Endothelial cell (in vitro differentiated cells): ENCODE results near the gene SNX1. TPM values are rescaled to one million over a fixed set of nuclear protein-coding genes. Genes with fewer than 3 reads are reported as not detected.
"Not testable (repeated sequence)": the region's sequence is repeated elsewhere in the genome, so short reads cannot be mapped to it uniquely, and the experiment has no call there.

Experiments used
- DNase-seq: peaks from one replicate; pipeline ENCODE4 v3.0.0; 2021; ENCODE audit warnings: low spot score
- H3K27ac Mint-ChIP-seq: one replicate; pipeline ENCODE4 v1.8.0; 2021; ENCODE audit warnings: mixed read lengths, inconsistent platforms; ENCODE audit not compliant: unreplicated experiment
- H3K27me3 Mint-ChIP-seq: one replicate; pipeline ENCODE4 v1.8.0; 2021; ENCODE audit warnings: mild to moderate bottlenecking, moderate library complexity, mixed read lengths, inconsistent platforms; ENCODE audit not compliant: unreplicated experiment
- H3K36me3 Mint-ChIP-seq: one replicate; pipeline ENCODE4 v1.8.0; 2021; ENCODE audit warnings: mild to moderate bottlenecking, low read depth, mixed read lengths, inconsistent platforms; ENCODE audit not compliant: unreplicated experiment
- H3K4me1 Mint-ChIP-seq: one replicate; pipeline ENCODE4 v1.8.0; 2021; ENCODE audit warnings: mild to moderate bottlenecking, mixed read lengths, inconsistent platforms; ENCODE audit not compliant: unreplicated experiment
- H3K4me3 Mint-ChIP-seq: one replicate; pipeline ENCODE4 v1.8.0; 2021; ENCODE audit warnings: mild to moderate bottlenecking, mixed read lengths, inconsistent platforms; ENCODE audit not compliant: unreplicated experiment
- H3K9me3 Mint-ChIP-seq: one replicate; pipeline ENCODE4 v1.8.0; 2021; ENCODE audit warnings: mixed read lengths, inconsistent platforms; ENCODE audit not compliant: unreplicated experiment
- total RNA-seq: library from RNA; stranded (reverse); fragmentation: NEBNext Ultra II Directional; extraction: Animal tissue kit (Norgen Biotek cat#: 25700); gene quantifications from one replicate; pipeline ENCODE4 v1.2.1, GENCODE V29; 2021; ENCODE audit not compliant: unreplicated experiment
- TF ChIP-seq, protein P1 (sequence below): fragments of 200-600 bp; sonication (generic); IDR thresholded peaks from one replicate; pipeline ENCODE4 v1.5.0; 2021; ENCODE audit warnings: antibody characterized with exemption; ENCODE audit not compliant: unreplicated experiment

The SNX1 gene
- total RNA-seq, 1 donor from 2014 or later: 128 TPM

- Mint-ChIP-seq H3K27ac (no peak overlapping the region), H3K9me3 (no peaks in the 10 kb centered on the region), H3K36me3 (peaks cover 8% of the 10 kb centered on the region)
Measured at GRCh38 chr15:64070965-64071851, 24.6 kb upstream of the SNX1 start.

GRCh38 chr15:64071931-64072765 is 23.6 kb upstream of the SNX1 start:
- Mint-ChIP-seq H3K9me3 (no peaks in the 10 kb centered on the region), H3K4me1 (no peaks in the 10 kb centered on the region), H3K27ac (no peak overlapping the region), H3K4me3 (no peak overlapping the region), H3K27me3 (no peaks in the 10 kb centered on the region), H3K36me3 (peaks cover 8% of the 10 kb centered on the region)
- DNase-seq: no peak
- TF ChIP-seq, protein P1, sequence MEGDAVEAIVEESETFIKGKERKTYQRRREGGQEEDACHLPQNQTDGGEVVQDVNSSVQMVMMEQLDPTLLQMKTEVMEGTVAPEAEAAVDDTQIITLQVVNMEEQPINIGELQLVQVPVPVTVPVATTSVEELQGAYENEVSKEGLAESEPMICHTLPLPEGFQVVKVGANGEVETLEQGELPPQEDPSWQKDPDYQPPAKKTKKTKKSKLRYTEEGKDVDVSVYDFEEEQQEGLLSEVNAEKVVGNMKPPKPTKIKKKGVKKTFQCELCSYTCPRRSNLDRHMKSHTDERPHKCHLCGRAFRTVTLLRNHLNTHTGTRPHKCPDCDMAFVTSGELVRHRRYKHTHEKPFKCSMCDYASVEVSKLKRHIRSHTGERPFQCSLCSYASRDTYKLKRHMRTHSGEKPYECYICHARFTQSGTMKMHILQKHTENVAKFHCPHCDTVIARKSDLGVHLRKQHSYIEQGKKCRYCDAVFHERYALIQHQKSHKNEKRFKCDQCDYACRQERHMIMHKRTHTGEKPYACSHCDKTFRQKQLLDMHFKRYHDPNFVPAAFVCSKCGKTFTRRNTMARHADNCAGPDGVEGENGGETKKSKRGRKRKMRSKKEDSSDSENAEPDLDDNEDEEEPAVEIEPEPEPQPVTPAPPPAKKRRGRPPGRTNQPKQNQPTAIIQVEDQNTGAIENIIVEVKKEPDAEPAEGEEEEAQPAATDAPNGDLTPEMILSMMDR: no peak

More at GRCh38 chr15:64070965-64071851, 24.6 kb upstream of the SNX1 start:
- H3K4me3 Mint-ChIP-seq: no peak overlapping the region
- no peak for DNase-seq
- no peaks in the 10 kb centered on the region for H3K4me1 Mint-ChIP-seq
- TF ChIP-seq, protein P1: no peak
- no peaks in the 10 kb centered on the region for H3K27me3 Mint-ChIP-seq

GRCh38 chr15:64072812-64073211 is 23.0 kb upstream of the SNX1 start:
- no peaks in the 10 kb centered on the region for H3K27me3 Mint-ChIP-seq
- H3K36me3 Mint-ChIP-seq: peaks cover 8% of the 10 kb centered on the region
- TF ChIP-seq, protein P1: no peak
- DNase-seq: no peak
- H3K9me3 Mint-ChIP-seq: no peaks in the 10 kb centered on the region
- no peaks in the 10 kb centered on the region for H3K4me1 Mint-ChIP-seq
- H3K4me3 Mint-ChIP-seq: no peak overlapping the region
- H3K27ac Mint-ChIP-seq: no peak overlapping the region

DNA sequence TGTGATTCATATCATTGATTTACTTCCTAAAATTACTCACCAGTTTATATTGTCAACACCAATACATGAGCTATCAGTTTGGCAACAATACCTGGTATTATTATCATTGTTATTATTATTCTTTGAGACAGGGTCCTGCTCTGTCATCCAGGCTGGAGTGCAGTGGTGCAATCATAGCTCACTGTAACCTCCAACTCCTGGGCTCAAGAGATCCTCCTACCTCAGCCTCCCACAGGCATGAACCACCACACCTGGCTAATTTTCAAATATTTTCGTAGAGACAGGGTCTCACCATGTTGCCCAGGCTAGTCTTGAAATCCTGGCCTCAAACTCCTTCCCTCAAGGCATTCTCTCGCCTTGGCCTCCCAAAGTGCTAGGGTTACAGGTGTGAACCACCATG is 22.3 kb upstream of the SNX1 start:
- not testable (repeated sequence) for H3K27me3 Mint-ChIP-seq, DNase-seq, H3K27ac Mint-ChIP-seq, H3K36me3 Mint-ChIP-seq, H3K4me3 Mint-ChIP-seq, H3K9me3 Mint-ChIP-seq, H3K4me1 Mint-ChIP-seq

- Mint-ChIP-seq H3K9me3 (no peaks in the 10 kb centered on the region), H3K36me3 (peaks cover under 1% of the 10 kb centered on the region), H3K4me1 (no peaks in the 10 kb centered on the region), H3K27ac (no peak overlapping the region), H3K27me3 (no peaks in the 10 kb centered on the region), H3K4me3 (no peak overlapping the region)
- TF ChIP-seq, protein P1: no peak
- no peak for DNase-seq
Measured at GRCh38 chr15:64082757-64083156, 13.0 kb upstream of the SNX1 start.
